OCI-LY7 (cell line): ENCODE results near the gene MAMSTR. TPM values are rescaled to one million over a fixed set of nuclear protein-coding genes. Genes with fewer than 3 reads are reported as not detected.

Experiments used
- BruUV-seq: library from RNA; stranded (reverse); fragments of 400-500 nt; replicated peaks from 2 replicates; lab custom pipeline; 2021; lab: Mats Ljungman, UMichigan
- CTCF ChIA-PET: fragments of 300-600 bp; sonication (Branson Sonifier 250); formaldehyde crosslinking; loops from one replicate; lab custom pipeline; 2022; ENCODE audit warnings: antibody characterized with exemption; ENCODE audit not compliant: unreplicated experiment; lab: Charles Lee
- POLR2A ChIA-PET: fragments of 300-600 bp; sonication (Branson Sonifier 250); formaldehyde crosslinking; loops from one replicate; lab custom pipeline; 2022; ENCODE audit warnings: antibody characterized with exemption; lab: Charles Lee
- DNase-seq: peaks from one replicate; pipeline ENCODE4 v3.0.0-alpha.2; 2015; ENCODE audit warnings: low spot score
- H2AFZ ChIP-seq: fragments of 200-600 bp; sonication (generic), shearing (Covaris generic); 2 replicates; pipeline ENCODE4 v1.6.1; 2014; ENCODE audit warnings: mild to moderate bottlenecking, antibody characterized with exemption, low read length, moderate library complexity
- H3K27ac ChIP-seq: fragments of 200-600 bp; sonication (generic); 2 replicates; pipeline ENCODE4 v1.5.1; 2014; ENCODE audit warnings: mixed run types, low read depth, mild to moderate bottlenecking, moderate library complexity, low read length, inconsistent platforms; ENCODE audit not compliant: poor library complexity, severe bottlenecking
- H3K36me3 ChIP-seq: fragments of 200-600 bp; sonication (generic); 2 replicates; pipeline ENCODE4 v1.6.1; 2014; ENCODE audit warnings: mild to moderate bottlenecking, antibody characterized with exemption, low read length, moderate library complexity, mixed read lengths; ENCODE audit not compliant: insufficient read depth
- H3K4me1 ChIP-seq: fragments of 200-600 bp; sonication (generic); 2 replicates; pipeline ENCODE4 v1.5.1; 2014; ENCODE audit warnings: mild to moderate bottlenecking, low read length; ENCODE audit not compliant: insufficient read depth, poor library complexity, severe bottlenecking
- H3K4me2 ChIP-seq: fragments of 200-600 bp; sonication (generic); 2 replicates; pipeline ENCODE4 v1.6.1; 2014; ENCODE audit warnings: mild to moderate bottlenecking, low read length
- H3K4me3 ChIP-seq: fragments of 200-600 bp; sonication (generic); 2 replicates; pipeline ENCODE4 v1.5.1; 2014; ENCODE audit warnings: mild to moderate bottlenecking, low read depth, low read length; ENCODE audit not compliant: poor library complexity, severe bottlenecking
- H3K79me2 ChIP-seq: fragments of 200-600 bp; sonication (generic); 2 replicates; pipeline ENCODE4 v1.6.1; 2016; ENCODE audit warnings: low read depth, mild to moderate bottlenecking, low read length, moderate library complexity, mixed read lengths; ENCODE audit not compliant: insufficient read depth
- H3K9me2 ChIP-seq: fragments of 200-600 bp; sonication (generic); 2 replicates; pipeline ENCODE4 v1.6.1; 2016; ENCODE audit warnings: mild to moderate bottlenecking, low read length, mixed read lengths; ENCODE audit not compliant: insufficient read depth
- H3K9me3 ChIP-seq: fragments of 200-600 bp; sonication (generic); 2 replicates; pipeline ENCODE4 v1.6.1; 2014; ENCODE audit warnings: mild to moderate bottlenecking, mixed run types, low read length, mixed read lengths
- H4K20me1 ChIP-seq: fragments of 200-600 bp; sonication (generic); 2 replicates; pipeline ENCODE4 v1.6.1; 2014; ENCODE audit warnings: mild to moderate bottlenecking, antibody characterized with exemption, low read length, moderate library complexity, mixed read lengths; ENCODE audit not compliant: insufficient read depth
- EZH2phosphoT487 ChIP-seq: fragments of 200-600 bp; sonication (generic); IDR thresholded peaks from 2 replicates; pipeline ENCODE4 v1.6.1; 2018; ENCODE audit warnings: low read depth, borderline replicate concordance, mild to moderate bottlenecking, mixed run types, antibody characterized with exemption, low read length, moderate library complexity, mixed read lengths
- intact Hi-C: fragments of 100-400 bp; cut with micrococcal nuclease; formaldehyde crosslinking; loops from one replicate; pipeline ENCODE4 v1.10.0; 2022; ENCODE audit not compliant: unreplicated experiment
- total RNA-seq, 2 experiments: library from RNA; depleted of rRNA in 1 of 2; stranded (reverse); fragments of >200 nt in 1 of 2; shearing (Covaris generic) in 1 of 2; gene quantifications; 2 replicates each; pipeline ENCODE4 v1.2.3, GENCODE V29; 2014 to 2022
- TF ChIP-seq, protein P1 (sequence below): fragments of 200-600 bp; sonication (generic); conservative IDR thresholded peaks from 2 replicates; pipeline ENCODE4 v1.5.1; 2014; ENCODE audit warnings: mild to moderate bottlenecking, antibody characterized with exemption, low read length, moderate library complexity, mixed read lengths

The MAMSTR gene
- total RNA-seq, 2 experiments from 2014 or later: 1.2 TPM

DNA sequence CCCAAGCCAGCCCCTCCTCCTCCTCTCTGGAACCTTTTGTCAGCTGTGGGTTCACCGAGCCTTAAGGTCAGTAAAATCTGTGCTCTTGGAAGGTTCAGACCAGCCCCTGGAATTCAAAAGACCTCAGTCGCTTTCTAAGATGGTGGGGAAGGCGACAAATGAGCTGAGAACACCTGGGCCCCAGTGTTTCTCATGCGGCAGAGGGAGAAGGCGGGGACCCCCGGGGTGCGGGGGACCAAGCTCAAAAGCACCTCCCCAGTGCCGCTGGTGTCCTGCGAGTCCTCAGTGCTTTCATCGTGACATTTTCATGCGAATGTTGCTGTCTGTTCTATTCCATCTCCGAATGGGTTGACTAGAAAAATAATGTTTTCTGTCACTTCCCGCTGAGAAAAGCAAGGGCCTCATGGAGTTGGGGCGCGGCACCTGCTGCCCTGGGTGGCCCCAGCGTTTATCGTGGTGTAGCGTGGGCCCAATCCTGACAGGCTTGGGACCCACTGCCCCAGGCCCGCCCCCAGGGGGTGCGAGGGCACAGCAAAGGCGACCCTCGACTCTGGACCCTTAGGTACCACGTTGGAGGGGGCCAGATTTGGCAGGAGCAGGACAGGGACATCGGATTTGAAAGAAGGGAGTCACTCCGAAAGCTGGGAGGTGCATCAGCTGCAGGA, 46.0 kb downstream of the MAMSTR start:
- no peak overlapping the region for H2AFZ ChIP-seq
- H3K9me3 ChIP-seq: no peaks in the 10 kb centered on the region
- CTCF ChIA-PET: no interaction called here
- DNase-seq: no peak
- H3K4me1 ChIP-seq: peaks cover 2% of the 10 kb centered on the region
- H3K4me3 ChIP-seq: no peak overlapping the region
- POLR2A ChIA-PET: no interaction called here
- no peaks in the 10 kb centered on the region for H3K36me3 ChIP-seq
- no peaks in the 10 kb centered on the region for H3K79me2 ChIP-seq
- no peaks in the 10 kb centered on the region for H3K9me2 ChIP-seq
- no TSS peak for BruUV-seq
- no peak for TF ChIP-seq EZH2phosphoT487
- TF ChIP-seq, protein P1, sequence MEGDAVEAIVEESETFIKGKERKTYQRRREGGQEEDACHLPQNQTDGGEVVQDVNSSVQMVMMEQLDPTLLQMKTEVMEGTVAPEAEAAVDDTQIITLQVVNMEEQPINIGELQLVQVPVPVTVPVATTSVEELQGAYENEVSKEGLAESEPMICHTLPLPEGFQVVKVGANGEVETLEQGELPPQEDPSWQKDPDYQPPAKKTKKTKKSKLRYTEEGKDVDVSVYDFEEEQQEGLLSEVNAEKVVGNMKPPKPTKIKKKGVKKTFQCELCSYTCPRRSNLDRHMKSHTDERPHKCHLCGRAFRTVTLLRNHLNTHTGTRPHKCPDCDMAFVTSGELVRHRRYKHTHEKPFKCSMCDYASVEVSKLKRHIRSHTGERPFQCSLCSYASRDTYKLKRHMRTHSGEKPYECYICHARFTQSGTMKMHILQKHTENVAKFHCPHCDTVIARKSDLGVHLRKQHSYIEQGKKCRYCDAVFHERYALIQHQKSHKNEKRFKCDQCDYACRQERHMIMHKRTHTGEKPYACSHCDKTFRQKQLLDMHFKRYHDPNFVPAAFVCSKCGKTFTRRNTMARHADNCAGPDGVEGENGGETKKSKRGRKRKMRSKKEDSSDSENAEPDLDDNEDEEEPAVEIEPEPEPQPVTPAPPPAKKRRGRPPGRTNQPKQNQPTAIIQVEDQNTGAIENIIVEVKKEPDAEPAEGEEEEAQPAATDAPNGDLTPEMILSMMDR: no peak
- no peak overlapping the region for H3K4me2 ChIP-seq
- intact Hi-C loops: no loop called here
- no peak overlapping the region for H3K27ac ChIP-seq
- H4K20me1 ChIP-seq: no peaks in the 10 kb centered on the region

DNA sequence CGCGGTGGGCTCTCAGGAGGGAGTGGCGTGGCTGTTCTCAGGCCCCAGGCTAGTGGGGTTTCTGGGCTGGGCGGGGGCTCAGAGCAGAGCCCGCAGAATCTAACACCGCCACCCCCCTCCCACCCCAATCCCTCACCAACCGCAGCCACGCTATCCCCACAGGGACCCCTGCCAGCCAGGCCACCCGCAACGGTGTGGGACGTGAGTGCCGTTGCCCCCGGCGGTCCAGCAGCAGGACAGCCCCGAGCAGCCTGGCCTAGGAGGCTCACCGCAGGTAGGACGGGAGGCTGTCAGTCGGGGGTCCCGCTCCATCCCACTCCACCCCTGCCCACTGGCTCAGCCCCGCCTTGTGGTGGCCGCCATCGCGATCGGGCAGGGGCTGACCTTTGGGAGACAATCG, 46.5 kb downstream of the MAMSTR start, which contains the start of gene NTN5:
Gene NTN5 (minus strand): TSS at position 24 of the 400 bp plus-strand sequence. CDS start 2,031 bp downstream, outside the sequence.
- no peak within 1 kb of the TSS for H3K4me2 ChIP-seq
- no peaks in the 10 kb centered on the region for H3K36me3 ChIP-seq
- intact Hi-C loops: no loop called here
- no peaks in the 10 kb centered on the region for H3K9me2 ChIP-seq
- H4K20me1 ChIP-seq: no peaks in the 10 kb centered on the region
- H3K27ac ChIP-seq: no peak within 1 kb of the TSS
- no peaks in the 10 kb centered on the region for H3K79me2 ChIP-seq
- ChIA-PET CTCF (no interaction called here), POLR2A (no interaction called here)
- H3K9me3 ChIP-seq: no peaks in the 10 kb centered on the region
- no peak for DNase-seq
- H2AFZ ChIP-seq: no peak within 1 kb of the TSS
- BruUV-seq: no TSS peak
- peaks cover 2% of the 10 kb centered on the region for H3K4me1 ChIP-seq
- no peak for TF ChIP-seq EZH2phosphoT487
- TF ChIP-seq, protein P1: no peak
- no peak within 1 kb of the TSS for H3K4me3 ChIP-seq

DNA sequence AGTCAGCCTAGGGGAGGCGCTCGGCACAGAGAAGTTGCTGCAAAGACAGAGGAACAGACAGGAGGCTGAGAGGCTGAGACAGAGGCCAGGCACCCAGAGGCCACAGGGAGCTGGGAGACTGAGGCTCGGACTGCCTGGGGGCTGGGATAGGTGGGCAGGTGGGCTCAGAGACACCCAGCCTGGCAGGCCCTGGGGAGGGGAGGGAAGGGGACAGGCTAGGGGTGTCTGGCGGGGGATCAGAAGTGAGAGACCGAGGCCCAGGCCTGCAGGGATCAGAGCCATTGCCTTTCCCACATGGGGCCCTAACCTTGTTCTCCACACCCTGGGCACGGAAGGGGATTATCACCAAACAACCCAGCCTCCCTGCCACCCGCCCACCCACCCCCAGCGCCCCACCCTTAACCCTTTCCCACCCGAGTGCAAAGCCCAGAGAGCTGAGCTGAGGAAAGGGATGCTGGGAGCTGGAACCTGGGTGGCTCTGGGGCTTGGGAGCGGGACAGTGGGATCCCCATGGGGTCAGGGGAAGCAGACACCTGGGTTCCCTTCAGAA, 48.0 kb downstream of the MAMSTR start:
- intact Hi-C loops: no loop called here
- no peaks in the 10 kb centered on the region for H3K9me3 ChIP-seq
- TF ChIP-seq, protein P1: no peak
- no peak for TF ChIP-seq EZH2phosphoT487
- no TSS peak for BruUV-seq
- POLR2A ChIA-PET: no interaction called here
- no peaks in the 10 kb centered on the region for H3K36me3 ChIP-seq
- no peaks in the 10 kb centered on the region for H4K20me1 ChIP-seq
- CTCF ChIA-PET: no interaction called here
- no peak overlapping the region for H3K4me3 ChIP-seq
- peaks cover 2% of the 10 kb centered on the region for H3K4me1 ChIP-seq
- no peak overlapping the region for H2AFZ ChIP-seq
- no peaks in the 10 kb centered on the region for H3K9me2 ChIP-seq
- H3K27ac ChIP-seq: no peak overlapping the region
- H3K79me2 ChIP-seq: no peaks in the 10 kb centered on the region
- DNase-seq: no peak
- H3K4me2 ChIP-seq: no peak overlapping the region
